NOMO-1 treated with DMSO at 0.1 percent for 48 hours (cell line): ENCODE results near the gene CTLA4.

ENCODE experiments used
- DNase-seq: peaks from one replicate; lab custom pipeline; 2025; ENCODE audit not compliant: unreplicated experiment; lab: John Stamatoyannopoulos, UW

CTLA4 gene

GRCh38 chr2:203867561-203868200 is at the start of gene CTLA4:
Gene CTLA4 (plus strand): TSS chr2:203867771. CDS start chr2:203867943, 172 bp downstream.
- DNase-seq, result no peak

GRCh38 chr2:203818656-203819055 is 48.9 kb upstream of the CTLA4 start:
- DNase-seq, result no peak

GRCh38 chr2:203819434-203820133 is 48.0 kb upstream of the CTLA4 start:
- DNase-seq, result no peak

- no peak for DNase-seq
These were observed 46.6 kb upstream of the CTLA4 start for GRCh38 chr2:203820969-203821368.

- DNase-seq, result no peak
These were observed 45.3 kb upstream of the CTLA4 start for GRCh38 chr2:203822240-203822639.

GRCh38 chr2:203823173-203823572 is 44.4 kb upstream of the CTLA4 start:
- no peak for DNase-seq

GRCh38 chr2:203824057-203824456 is 43.5 kb upstream of the CTLA4 start:
- no peak for DNase-seq

GRCh38 chr2:203824603-203825002 is 43.0 kb upstream of the CTLA4 start:
- DNase-seq, result no peak

GRCh38 chr2:203826704-203827103 is 40.9 kb upstream of the CTLA4 start:
- no peak for DNase-seq

- DNase-seq, result no peak
These were observed 37.1 kb upstream of the CTLA4 start for GRCh38 chr2:203830304-203831055.

DNA sequence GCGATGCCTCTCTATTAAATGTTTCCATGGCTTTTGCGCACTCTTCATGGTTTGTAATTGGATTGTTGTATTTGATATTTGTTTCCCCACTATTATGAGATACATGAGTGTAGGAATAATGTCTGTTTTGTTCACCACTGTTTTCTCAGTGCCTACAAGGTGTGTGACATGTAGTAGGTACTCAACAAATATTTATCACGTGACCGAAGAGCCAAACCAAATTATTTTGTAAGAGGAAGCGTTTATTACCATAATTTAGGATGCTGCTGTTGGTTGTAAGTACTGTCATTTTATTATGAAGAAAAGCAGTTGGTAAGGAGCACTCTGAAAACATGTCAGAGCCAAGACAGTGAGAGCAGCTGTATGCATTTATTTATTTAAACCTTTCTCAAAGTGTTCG is 32.2 kb upstream of the CTLA4 start:
- no peak for DNase-seq

GRCh38 chr2:203835892-203836800 is 31.4 kb upstream of the CTLA4 start:
- no peak for DNase-seq

GRCh38 chr2:203840655-203841205 is 26.8 kb upstream of the CTLA4 start:
- no peak for DNase-seq

DNA sequence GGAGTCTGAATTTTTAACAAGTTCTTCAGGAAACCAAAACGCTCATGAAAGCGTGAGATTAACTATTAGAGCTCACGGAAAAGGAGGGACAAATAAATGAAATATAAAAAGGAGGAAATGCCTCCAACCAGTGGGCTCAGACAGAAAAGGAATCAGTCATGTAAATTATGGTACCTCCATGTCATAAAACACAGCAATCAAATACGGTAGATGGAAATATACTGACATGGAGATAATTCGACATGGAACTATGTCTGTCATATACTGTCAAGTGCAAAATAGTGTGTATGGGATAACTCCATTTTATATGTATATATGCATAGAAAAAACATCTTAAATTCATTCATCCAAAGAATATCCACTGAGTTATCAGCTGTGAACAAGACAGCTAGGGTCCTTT is 25.9 kb upstream of the CTLA4 start:
- DNase-seq, result no peak

DNA sequence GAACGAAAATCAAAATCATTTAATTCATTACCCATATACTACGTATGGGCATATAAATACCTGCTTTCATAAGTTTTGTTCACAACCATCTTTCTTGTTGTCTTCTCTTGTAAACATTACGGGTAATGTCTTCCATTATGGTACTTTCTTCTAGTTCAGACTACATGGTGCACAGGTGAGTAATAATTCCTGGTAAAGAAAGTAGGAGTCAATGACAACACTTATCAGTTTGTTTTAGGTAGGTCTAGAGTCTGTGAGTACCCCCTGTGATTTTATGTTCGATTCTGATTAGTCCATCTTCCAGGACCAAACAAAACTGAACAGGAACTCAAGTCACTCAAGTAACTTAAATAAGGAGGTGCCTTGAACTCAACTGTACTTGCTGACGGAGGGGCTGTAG is 25.2 kb upstream of the CTLA4 start:
- no peak for DNase-seq

DNA sequence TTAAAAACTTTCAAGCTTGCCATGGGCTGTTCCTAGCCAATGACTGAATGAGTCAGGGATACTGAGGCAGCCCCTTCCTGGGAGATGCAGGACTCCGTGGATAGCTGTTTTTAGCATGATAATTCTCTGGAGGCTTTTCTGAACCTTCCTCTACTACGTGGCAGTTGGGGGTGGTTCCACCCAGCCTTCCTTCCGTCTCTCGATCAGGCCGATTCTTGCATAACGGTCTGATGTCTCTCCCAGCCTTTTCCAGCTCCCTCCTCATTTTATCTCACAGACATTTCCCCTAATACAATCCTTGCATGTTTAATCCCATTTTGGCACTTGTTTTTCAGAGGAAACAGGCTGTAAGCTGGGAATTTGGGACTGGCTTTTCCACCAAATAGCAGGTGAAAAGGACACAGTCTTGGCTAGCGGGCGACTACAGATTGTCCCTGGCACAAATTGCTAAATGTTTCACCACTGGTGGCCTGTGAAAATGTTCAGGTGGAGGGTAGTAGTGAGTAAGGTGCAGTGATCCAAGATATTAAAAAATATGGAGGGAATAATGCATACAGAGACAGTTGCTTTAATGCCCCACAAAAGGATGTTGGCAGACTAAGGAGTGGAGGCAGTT is 21.0 kb upstream of the CTLA4 start:
- no peak for DNase-seq

- no peak for DNase-seq
These were observed 18.6 kb upstream of the CTLA4 start for GRCh38 chr2:203849010-203849409.

- DNase-seq, result no peak
These were observed 14.8 kb upstream of the CTLA4 start for GRCh38 chr2:203852760-203853159.

DNA sequence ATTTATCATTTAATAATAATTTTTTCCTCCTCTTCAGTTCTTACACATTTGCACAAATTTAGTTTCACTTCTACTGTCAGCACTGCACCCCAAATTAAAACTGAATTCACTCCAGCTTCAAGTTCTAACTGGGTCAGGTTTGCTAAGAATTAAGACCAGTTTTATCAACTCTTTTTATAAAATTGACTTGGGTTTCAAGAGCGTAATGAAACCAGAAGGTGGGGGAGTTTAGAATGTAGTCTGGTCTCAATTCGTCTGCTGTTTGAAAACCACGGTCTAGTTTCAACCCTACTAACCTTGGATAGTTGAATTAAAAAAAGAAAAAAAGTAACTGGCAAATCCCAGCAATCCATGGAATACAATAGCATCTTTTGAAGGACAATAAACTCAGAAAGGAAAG is 14.3 kb upstream of the CTLA4 start:
- no peak for DNase-seq

DNA sequence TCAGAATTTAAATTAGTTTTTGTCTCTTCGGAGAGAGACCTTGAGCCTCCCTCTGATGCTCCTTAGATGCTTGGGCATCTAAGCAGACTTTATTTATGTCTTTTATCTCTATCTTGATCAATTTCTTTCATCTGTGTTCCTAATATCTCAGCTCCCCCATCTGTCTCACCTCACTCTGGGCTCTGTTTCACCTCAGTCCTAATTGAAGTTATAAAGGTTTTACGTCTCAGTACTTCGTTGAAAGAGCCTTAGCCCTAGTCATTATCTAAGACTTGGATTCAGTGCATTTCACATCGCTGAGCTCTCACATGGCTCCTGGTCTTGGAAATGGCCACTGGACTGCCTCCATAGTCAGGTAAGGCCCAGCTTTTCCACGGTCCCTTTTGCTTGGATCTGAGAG is 13.8 kb upstream of the CTLA4 start:
- DNase-seq, result no peak
